IMR-90 (cell line): Measurements from ENCODE around the gene ZBTB44. TPM values are rescaled to one million over a fixed set of nuclear protein-coding genes. Genes with fewer than 3 reads are reported as not detected.

Experiments used
- ATAC-seq: fragments of 200-7000 bp; cut with Tn5 transposase; 2 replicates; pipeline ENCODE4 v1.9.1; 2020; ENCODE audit warnings: low read depth, mild to moderate bottlenecking, moderate library complexity
- BruUV-seq: library from RNA; stranded (reverse); fragments of 400-500 nt; replicated peaks from 2 replicates; lab custom pipeline; 2021; lab: Mats Ljungman, UMichigan
- CTCF ChIA-PET: fragments of 300-600 bp; formaldehyde crosslinking; extraction: SDS; loops from one replicate; lab custom pipeline; 2021; ENCODE audit warnings: antibody characterized with exemption; lab: Yijun Ruan, JAX
- POLR2A ChIA-PET: fragments of 300-600 bp; sonication (Branson Sonifier 250); formaldehyde crosslinking; loops from one replicate; lab custom pipeline; 2022; ENCODE audit warnings: antibody characterized with exemption; ENCODE audit not compliant: unreplicated experiment; lab: Charles Lee
- DNase-seq: peaks from one replicate; pipeline ENCODE4 v3.0.0; 2013
- H2AFZ ChIP-seq: replicated peaks from 2 replicates; pipeline ENCODE3; 2013; ENCODE audit warnings: low read length, mild to moderate bottlenecking; ENCODE audit not compliant: poor library complexity
- H2AK5ac ChIP-seq: 2 replicates; pipeline ENCODE4 v1.6.1; 2013; ENCODE audit warnings: low read depth, low read length, inconsistent platforms
- H2AK9ac ChIP-seq: replicated peaks from 2 replicates; pipeline ENCODE3; 2013; ENCODE audit warnings: mild to moderate bottlenecking, low read depth, low read length, moderate library complexity; ENCODE audit not compliant: poor library complexity
- H2BK120ac ChIP-seq: 2 replicates; pipeline ENCODE4 v1.6.1; 2013; ENCODE audit warnings: low read depth, low read length, inconsistent platforms
- H2BK15ac ChIP-seq: 3 replicates; pipeline ENCODE4 v1.6.1; 2013; ENCODE audit warnings: low read depth, low read length, inconsistent platforms
- H2BK20ac ChIP-seq: 2 replicates; pipeline ENCODE4 v1.6.1; 2013; ENCODE audit warnings: low read depth, mild to moderate bottlenecking, inconsistent platforms, low read length, moderate library complexity
- H2BK5ac ChIP-seq: 2 replicates; pipeline ENCODE4 v1.6.1; 2013; ENCODE audit warnings: mild to moderate bottlenecking, low read depth, low read length, inconsistent platforms; ENCODE audit not compliant: poor library complexity, severe bottlenecking
- H3K14ac ChIP-seq: replicated peaks from 2 replicates; pipeline ENCODE4 v1.6.1; 2013; ENCODE audit warnings: low read depth, low read length, inconsistent platforms
- H3K18ac ChIP-seq: 2 replicates; pipeline ENCODE4 v1.6.1; 2013; ENCODE audit warnings: low read depth, low read length, control low read depth
- H3K23ac ChIP-seq: 2 replicates; pipeline ENCODE4 v1.6.1; 2013; ENCODE audit warnings: low read depth, low read length, inconsistent platforms
- H3K27ac ChIP-seq: 2 replicates; pipeline ENCODE4 v1.5.1; 2013; ENCODE audit warnings: mild to moderate bottlenecking, control low read depth, low read length; ENCODE audit not compliant: insufficient read depth
- H3K27me3 ChIP-seq: 2 replicates; pipeline ENCODE4 v1.6.1; 2013; ENCODE audit warnings: low read length; ENCODE audit not compliant: control insufficient read depth, insufficient read depth
- H3K36me3 ChIP-seq: 2 replicates; pipeline ENCODE4 v1.6.1; 2013; ENCODE audit warnings: low read length, mixed read lengths; ENCODE audit not compliant: control insufficient read depth, insufficient read depth
- H3K4ac ChIP-seq: 2 replicates; pipeline ENCODE4 v1.6.1; 2013; ENCODE audit warnings: low read depth, low read length, inconsistent platforms
- H3K4me1 ChIP-seq: 2 replicates; pipeline ENCODE4 v1.6.1; 2013; ENCODE audit warnings: low read length, mixed read lengths; ENCODE audit not compliant: control insufficient read depth, insufficient read depth
- H3K4me2 ChIP-seq: 2 replicates; pipeline ENCODE4 v1.6.1; 2013; ENCODE audit warnings: low read depth, mild to moderate bottlenecking, control low read depth, low read length, moderate library complexity
- H3K4me3 ChIP-seq: 2 replicates; pipeline ENCODE4 v1.5.1; 2013; ENCODE audit warnings: low read depth, mild to moderate bottlenecking, control low read depth, low read length, moderate library complexity; ENCODE audit not compliant: insufficient read depth
- H3K56ac ChIP-seq: 2 replicates; pipeline ENCODE4 v1.6.1; 2013; ENCODE audit warnings: low read length, inconsistent platforms; ENCODE audit not compliant: insufficient read depth; ENCODE audit errors: extremely low read depth
- H3K79me1 ChIP-seq, 2 experiments: 2 replicates each; pipeline ENCODE4 v1.6.1; 2013; ENCODE audit warnings: low read length in 2 of 2, inconsistent platforms in 1 of 2, low read depth in 1 of 2
- H3K9ac ChIP-seq: 2 replicates; pipeline ENCODE4 v1.6.1; 2013; ENCODE audit warnings: low read depth, low read length, control low read depth
- H3K9me1 ChIP-seq: 2 replicates; pipeline ENCODE4 v1.6.1; 2013; ENCODE audit warnings: low read length, inconsistent platforms; ENCODE audit not compliant: insufficient read depth
- H3K9me3 ChIP-seq: 2 replicates; pipeline ENCODE4 v1.6.1; 2013; ENCODE audit warnings: low read length; ENCODE audit not compliant: control insufficient read depth, insufficient read depth
- H4K20me1 ChIP-seq: 2 replicates; pipeline ENCODE4 v1.6.1; 2013; ENCODE audit warnings: low read length, inconsistent platforms; ENCODE audit not compliant: insufficient read depth
- H4K5ac ChIP-seq: 2 replicates; pipeline ENCODE4 v1.6.1; 2013; ENCODE audit warnings: mild to moderate bottlenecking, low read depth, low read length, control low read depth
- H4K8ac ChIP-seq, 2 experiments: 2 replicates each; pipeline ENCODE4 v1.6.1; 2013; ENCODE audit warnings: low read depth in 2 of 2, low read length in 2 of 2, control low read depth in 1 of 2, inconsistent platforms in 1 of 2
- H4K91ac ChIP-seq: 2 replicates; pipeline ENCODE4 v1.6.1; 2013; ENCODE audit warnings: low read depth, low read length, inconsistent platforms; ENCODE audit not compliant: insufficient read depth
- BHLHE40 ChIP-seq: fragments of 150-350 bp; IDR thresholded peaks from 2 replicates; pipeline ENCODE4 v1.6.1; 2016; ENCODE audit warnings: mild to moderate bottlenecking, low read depth, low read length
- CTCF ChIP-seq: conservative IDR thresholded peaks from 2 replicates; pipeline ENCODE4 v1.5.1; 2012; ENCODE audit warnings: mild to moderate bottlenecking, low read depth, low read length, improper control_type of control experiment
- FOS ChIP-seq: fragments of 150-350 bp; IDR thresholded peaks from 2 replicates; pipeline ENCODE4 v1.6.1; 2016; ENCODE audit warnings: low read depth, low read length
- MAZ ChIP-seq: IDR thresholded peaks from 2 replicates; pipeline ENCODE4 v1.6.1; 2012; ENCODE audit warnings: low read depth, mild to moderate bottlenecking, low read length, improper control_type of control experiment, moderate library complexity, borderline replicate concordance
- MXI1 ChIP-seq: IDR thresholded peaks from 2 replicates; pipeline ENCODE4 v1.6.1; 2012; ENCODE audit warnings: low read depth, mild to moderate bottlenecking, low read length, moderate library complexity, borderline replicate concordance
- NFE2L2 ChIP-seq: fragments of 150-350 bp; IDR thresholded peaks from 2 replicates; pipeline ENCODE4 v1.6.1; 2016; ENCODE audit warnings: low read depth, mild to moderate bottlenecking, low read length
- POLR2A ChIP-seq: IDR thresholded peaks from 2 replicates; pipeline ENCODE4 v1.6.1; 2012; ENCODE audit warnings: mild to moderate bottlenecking, low read depth, low read length
- RAD21 ChIP-seq: IDR thresholded peaks from 2 replicates; pipeline ENCODE4 v1.6.1; 2012; ENCODE audit warnings: low read length, improper control_type of control experiment
- RCOR1 ChIP-seq: IDR thresholded peaks from 2 replicates; pipeline ENCODE4 v1.6.1; 2012; ENCODE audit warnings: mild to moderate bottlenecking, low read length, improper control_type of control experiment; ENCODE audit not compliant: insufficient replicate concordance
- SMC3 ChIP-seq: fragments of 150-350 bp; IDR thresholded peaks from 2 replicates; pipeline ENCODE4 v1.6.1; 2016; ENCODE audit warnings: low read depth, mild to moderate bottlenecking, antibody characterized with exemption, low read length, moderate library complexity
- USF2 ChIP-seq: fragments of 150-350 bp; IDR thresholded peaks from 2 replicates; pipeline ENCODE4 v1.6.1; 2017; ENCODE audit warnings: mild to moderate bottlenecking, antibody characterized with exemption, low read length, low read depth
- WGBS, 2 experiments: methylation state at CpG; one replicate each; pipeline versions ENCODE4 v1.1.5 to v1.1.7; 2013; ENCODE audit warnings: missing lambda C conversion rate in 2 of 2; ENCODE audit not compliant: insufficient read length in 1 of 2; ENCODE audit errors: extremely low coverage in 2 of 2; 5-methylcytosine and 5-hydroxymethylcytosine counted together
- dilution Hi-C: fragments of 300-500 bp; cut with HindIII; formaldehyde crosslinking; loops from one replicate; pipeline ENCODE4 v1.14.3; 2018; ENCODE audit warnings: low sequenced_read_pairs; ENCODE audit not compliant: unreplicated experiment
- in situ Hi-C: fragments of 300-500 bp; cut with MboI; formaldehyde crosslinking; loops from 3 replicates; pipeline ENCODE4 v1.14.3; 2019; ENCODE audit warnings: low sequenced_read_pairs, inconsistent platforms, mixed read lengths
- intact Hi-C: fragments of 100-400 bp; cut with micrococcal nuclease; formaldehyde crosslinking; loops from 2 replicates; pipeline ENCODE4 v1.10.0; 2022
- polyA plus RNA-seq, 3 experiments: library from polyadenylated mRNA; depleted of rRNA; stranded (reverse); fragments of >200 nt; gene quantifications; 2 replicates each; pipeline ENCODE4 v1.2.3, GENCODE V29; 2012; ENCODE audit warnings: low replicate concordance in 1 of 3
- total RNA-seq: library from RNA; depleted of rRNA; stranded (reverse); fragments of >200 nt; gene quantifications from 2 replicates; pipeline ENCODE4 v1.2.3, GENCODE V29; 2012
- TF ChIP-seq, protein P1 (sequence below): fragments of 150-350 bp; IDR thresholded peaks from 2 replicates; pipeline ENCODE4 v1.6.1; 2016; ENCODE audit warnings: low read depth, mild to moderate bottlenecking, low read length, moderate library complexity, borderline replicate concordance

Gene ZBTB44
- total and polyA plus RNA-seq, 2 of the 4 experiments (the other 2 are of a cell fraction) = 6.9 to 23.3 TPM

DNA sequence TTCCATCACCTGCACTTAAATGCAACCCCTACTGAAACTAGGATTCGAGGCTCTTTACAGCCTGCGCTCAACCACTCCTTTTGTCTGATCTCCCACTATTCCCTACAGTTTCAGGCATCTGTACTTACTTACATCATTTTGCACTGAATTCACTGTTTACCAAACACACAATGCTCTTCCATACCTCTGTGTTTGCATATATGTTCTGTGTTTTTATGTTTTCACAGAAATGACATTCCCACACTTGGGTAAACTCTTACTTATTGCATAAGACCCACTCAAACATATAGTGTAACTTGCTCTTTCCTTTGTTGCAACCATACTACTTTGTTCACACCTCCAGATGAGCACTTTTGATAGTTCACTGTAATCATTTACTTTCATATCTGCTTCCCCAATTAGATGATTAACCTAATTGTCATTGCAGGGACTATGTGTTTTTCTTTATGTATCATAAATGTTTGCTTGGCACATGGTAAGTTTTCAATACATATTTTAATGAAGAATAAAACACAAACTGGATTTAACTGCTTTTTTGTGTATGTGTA lies 54.6 kb downstream of the ZBTB44 start:
- Histone ChIP-seq H2BK15ac (no peak overlapping the region), H4K20me1 (no peaks in the 10 kb centered on the region), H3K4me3 (no peak overlapping the region), H2BK5ac (no peak overlapping the region), H3K4me2 (no peak overlapping the region), H3K23ac (no peak overlapping the region), H3K9me1 (no peaks in the 10 kb centered on the region), H4K91ac (no peak overlapping the region), H3K27ac (no peak overlapping the region), H3K36me3 (peaks cover 9% of the 10 kb centered on the region), H2AK5ac (no peak overlapping the region), H3K14ac (no peak overlapping the region), H3K56ac (no peak overlapping the region), H3K27me3 (no peaks in the 10 kb centered on the region), H3K79me1 (peaks cover 0 to 10% of the 10 kb centered on the region in 2 experiments; a peak in 1 of 4 replicates), H2AK9ac (no peak overlapping the region), H2BK20ac (no peak overlapping the region), H3K18ac (no peak overlapping the region), H4K8ac (no peak overlapping the region), H3K9me3 (no peaks in the 10 kb centered on the region), H3K4me1 (no peaks in the 10 kb centered on the region), H4K5ac (no peak overlapping the region), H2AFZ (no peak overlapping the region), H3K9ac (no peak overlapping the region), H2BK120ac (no peak overlapping the region), H3K4ac (no peak overlapping the region)
- DNase-seq (no peak), ATAC-seq (no peak)
- WGBS, 2 experiments = no CpG with 5 or more reads among the region's 2 CpGs
- ChIA-PET POLR2A (no interaction called here), CTCF (no interaction called here)
- no TSS peak for BruUV-seq
- TF ChIP-seq RCOR1 (no peak), BHLHE40 (no peak), MAZ (no peak), SMC3 (no peak), FOS (no peak), POLR2A (no peak), CTCF (no peak), USF2 (no peak), MXI1 (no peak), RAD21 (no peak), NFE2L2 (no peak)
- TF ChIP-seq, protein P1, sequence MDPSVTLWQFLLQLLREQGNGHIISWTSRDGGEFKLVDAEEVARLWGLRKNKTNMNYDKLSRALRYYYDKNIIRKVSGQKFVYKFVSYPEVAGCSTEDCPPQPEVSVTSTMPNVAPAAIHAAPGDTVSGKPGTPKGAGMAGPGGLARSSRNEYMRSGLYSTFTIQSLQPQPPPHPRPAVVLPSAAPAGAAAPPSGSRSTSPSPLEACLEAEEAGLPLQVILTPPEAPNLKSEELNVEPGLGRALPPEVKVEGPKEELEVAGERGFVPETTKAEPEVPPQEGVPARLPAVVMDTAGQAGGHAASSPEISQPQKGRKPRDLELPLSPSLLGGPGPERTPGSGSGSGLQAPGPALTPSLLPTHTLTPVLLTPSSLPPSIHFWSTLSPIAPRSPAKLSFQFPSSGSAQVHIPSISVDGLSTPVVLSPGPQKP = no peak
- in situ Hi-C loops = no loop called here
- dilution Hi-C loops = no loop called here
- intact Hi-C loops = no loop called here
